T-helper 2 cell treated with Interferon-gamma antibody and Interleukin-4, amounts not matched to agents 100 ng/mL and 5 ng/mL, for 36 hours (primary cell): Measurements from ENCODE around the gene ITPR1. TPM values are rescaled to one million over a fixed set of nuclear protein-coding genes. Genes with fewer than 3 reads are reported as not detected.

Experiments used
- intact Hi-C: fragments of 100-400 bp; cut with micrococcal nuclease; formaldehyde crosslinking; loops from one replicate; pipeline ENCODE4 v1.15.1; 2023
- total RNA-seq: library from RNA; stranded (reverse); gene quantifications from 2 replicates; pipeline ENCODE4 v1.2.3, GENCODE V29; 2022

The ITPR1 gene
- total RNA-seq, 1 donor from 2014 or later, result 40.4 TPM

DNA sequence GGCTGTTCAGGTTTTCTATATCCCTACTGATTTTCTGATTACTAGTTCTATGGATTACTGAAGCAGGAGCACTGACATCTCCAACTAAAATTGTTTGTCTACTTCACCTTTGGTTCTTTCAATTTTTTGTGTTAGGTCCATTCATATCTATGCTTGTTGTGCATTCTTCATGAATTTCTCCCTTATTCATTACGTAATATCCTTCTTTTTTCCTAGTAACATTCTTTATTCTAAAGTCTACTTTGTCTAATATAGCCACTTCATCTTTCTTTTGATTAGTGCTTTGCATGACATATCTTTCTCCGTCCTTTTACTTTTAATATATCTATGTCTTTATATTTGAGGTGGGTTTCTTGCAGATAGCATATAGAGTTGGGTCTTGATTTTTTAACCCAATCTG lies 369.8 kb downstream of the ITPR1 start:
- intact Hi-C loops, result no loop called here

DNA sequence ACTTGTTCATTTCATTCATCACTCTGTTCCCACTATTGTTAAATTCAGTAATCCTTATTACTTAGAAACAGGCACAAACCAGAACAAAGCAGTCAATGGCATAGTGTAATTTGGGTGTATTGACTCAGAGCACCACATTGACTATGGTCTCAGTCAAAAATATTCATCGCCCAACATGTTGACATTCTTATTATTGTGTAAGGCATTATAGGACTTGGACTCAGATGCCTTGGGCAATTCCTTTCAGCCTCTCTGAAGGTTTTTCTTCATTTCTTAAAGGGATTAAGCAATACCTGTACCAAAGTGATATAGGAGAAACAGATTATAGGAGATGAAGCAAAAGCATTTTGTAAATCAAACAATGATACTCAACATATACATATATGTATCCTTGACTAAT lies 371.4 kb downstream of the ITPR1 start:
- intact Hi-C loops, result no loop called here

DNA sequence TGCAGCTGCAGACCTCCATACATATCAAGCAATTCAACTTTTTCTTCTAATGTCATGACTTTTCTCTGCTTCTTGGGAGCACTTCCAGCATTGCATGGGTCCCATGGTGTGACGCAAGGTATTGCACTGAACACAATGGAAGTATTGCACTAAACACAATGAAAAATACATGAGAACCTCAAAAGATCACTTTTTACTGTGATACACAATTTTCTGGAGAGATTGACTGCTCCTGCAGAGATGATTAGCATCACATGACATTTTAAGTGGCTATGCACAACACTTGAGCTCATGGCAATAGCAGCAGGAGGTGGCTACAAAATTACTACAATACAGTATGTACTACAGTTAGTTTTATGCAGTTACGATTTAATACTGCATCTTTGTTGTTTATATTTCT lies 372.6 kb downstream of the ITPR1 start:
- intact Hi-C loops, result no loop called here

DNA sequence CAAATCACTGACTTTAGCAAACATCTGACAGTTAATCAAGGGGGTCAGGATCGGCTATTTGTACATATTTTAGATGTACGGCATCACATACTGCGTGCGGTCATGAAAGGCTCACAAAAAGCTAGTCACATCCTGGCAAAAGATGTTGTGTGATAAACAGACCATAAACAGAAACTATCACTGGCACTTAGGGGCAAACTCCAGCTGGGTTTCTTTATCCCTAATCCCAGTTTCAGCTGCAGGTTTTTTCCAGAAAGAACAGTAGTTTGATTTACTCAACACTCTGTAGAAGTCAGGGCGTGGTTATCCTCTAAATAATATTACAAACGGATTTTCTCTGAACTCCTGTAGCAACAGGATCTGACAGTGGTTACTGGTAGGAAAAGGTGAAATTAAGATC lies 373.7 kb downstream of the ITPR1 start:
- intact Hi-C loops, result no loop called here

DNA sequence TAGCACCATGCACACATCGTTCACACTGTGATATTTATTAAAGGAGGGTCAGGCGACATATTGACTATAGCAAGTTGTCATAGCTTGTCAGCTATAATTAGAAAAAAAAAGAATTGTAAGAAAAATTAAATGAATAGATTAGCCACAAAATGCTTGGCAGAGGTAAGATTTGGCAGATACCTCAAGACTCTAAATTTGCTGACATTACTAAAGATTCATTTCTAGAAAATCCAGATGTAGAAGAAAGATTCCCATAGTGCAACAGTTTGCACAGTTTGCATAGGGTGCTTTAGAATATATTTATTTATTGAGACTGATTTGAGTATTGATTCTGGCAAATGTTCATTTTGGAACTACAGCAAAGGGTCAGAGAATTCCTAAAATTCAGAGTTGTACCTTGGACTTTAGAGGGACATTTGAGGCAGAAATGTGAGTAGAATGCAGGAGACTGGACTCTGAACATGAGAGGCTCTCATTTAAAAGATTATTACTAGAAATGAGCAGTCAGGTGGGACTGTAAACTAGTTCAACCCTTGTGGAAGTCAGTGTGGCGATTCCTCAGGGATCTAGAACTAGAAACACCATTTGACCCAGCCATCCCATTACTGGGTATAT lies 384.1 kb downstream of the ITPR1 start:
- intact Hi-C loops, result no loop called here

DNA sequence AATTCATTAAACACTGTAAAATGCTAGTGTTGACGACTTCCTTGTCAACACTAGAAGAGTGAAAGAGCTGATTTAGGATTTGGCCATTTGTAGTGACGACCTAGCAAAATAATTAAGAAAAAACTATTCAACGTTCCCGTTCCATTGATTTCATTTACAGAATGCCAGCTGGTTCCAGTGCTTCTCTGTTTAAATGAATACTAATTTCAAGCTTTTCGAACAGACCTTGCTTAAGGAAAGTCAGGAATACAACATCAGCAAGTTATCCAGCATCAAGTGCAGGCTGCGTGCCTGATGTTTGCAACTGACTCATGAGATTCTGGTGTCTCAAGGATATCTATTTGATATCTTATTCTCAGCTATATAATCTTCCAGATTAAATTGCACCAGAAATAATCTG lies 387.7 kb downstream of the ITPR1 start:
- intact Hi-C loops, result no loop called here

DNA sequence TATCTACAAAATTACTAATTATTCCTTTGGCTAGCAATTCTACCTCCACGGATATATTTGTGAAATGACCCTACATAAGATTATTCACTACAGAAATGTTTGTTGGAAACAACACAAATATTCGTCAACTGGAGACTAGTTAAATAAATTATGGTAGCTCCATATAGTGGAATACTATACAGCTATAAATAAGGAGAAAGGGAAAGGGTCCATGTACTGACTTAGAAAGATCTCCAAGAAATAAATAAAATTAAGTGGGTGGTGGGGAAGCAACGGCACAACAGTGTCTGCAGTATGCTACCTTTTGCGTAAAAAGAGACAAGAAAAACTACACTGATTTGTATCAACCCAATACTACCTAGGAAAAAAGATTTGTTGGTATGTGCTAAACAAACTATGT lies 389.4 kb downstream of the ITPR1 start:
- intact Hi-C loops, result no loop called here

DNA sequence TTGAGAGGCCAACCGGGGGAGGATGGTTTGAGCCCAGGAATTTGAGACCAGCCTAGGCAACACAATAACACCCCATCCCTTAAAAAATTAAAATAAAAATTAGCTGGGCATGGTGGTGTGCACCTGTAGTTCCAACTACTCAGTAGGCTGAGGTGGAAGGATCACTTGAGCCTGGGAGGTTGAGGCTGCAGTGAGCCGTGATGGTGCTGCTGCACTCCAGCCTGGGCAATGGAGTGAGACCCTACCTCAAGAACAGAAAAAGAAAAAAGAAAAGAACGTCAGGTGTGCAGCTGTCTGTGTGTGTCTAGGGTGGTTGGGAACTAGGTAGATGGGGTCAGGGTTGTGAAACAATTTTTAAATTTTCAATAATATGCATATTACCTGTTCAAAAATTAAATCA lies 389.9 kb downstream of the ITPR1 start:
- intact Hi-C loops, result no loop called here

DNA sequence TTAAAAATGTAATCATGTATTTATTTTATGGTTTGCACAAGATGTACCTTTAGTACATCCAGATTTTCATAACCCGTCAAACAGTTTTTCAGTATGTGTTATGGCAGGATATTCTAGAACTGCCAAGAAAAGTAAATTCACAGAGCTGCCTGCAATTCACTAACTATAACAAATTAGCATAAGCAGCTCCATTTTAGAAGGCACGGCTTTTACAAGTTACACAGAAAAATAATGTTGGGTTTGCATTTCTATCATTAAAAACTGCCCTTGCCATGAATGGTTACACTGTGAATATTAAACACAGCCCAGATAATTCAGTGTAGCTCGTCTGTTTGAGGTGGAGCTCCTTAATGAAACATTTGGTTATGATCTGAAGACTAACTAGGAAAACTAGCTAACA lies 391.7 kb downstream of the ITPR1 start:
- intact Hi-C loops, result no loop called here

DNA sequence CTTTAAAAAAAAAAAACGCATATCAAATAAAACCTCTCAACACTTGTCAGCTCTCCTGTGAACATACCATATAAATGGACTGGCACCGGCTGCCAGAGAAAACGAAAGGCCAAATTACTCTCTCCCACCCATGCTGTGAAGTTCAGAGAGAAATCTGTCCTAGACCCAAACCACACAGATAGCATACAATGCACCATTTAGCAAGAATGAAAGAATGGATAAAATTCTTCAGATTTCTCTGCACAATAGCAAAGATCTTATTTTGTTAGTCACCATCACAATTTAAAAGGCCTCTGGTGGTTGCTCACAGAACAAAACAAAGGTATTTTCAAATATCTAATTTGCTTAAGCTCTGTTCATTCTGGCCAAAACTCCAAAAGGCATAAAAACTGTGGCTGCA lies 392.2 kb downstream of the ITPR1 start:
- intact Hi-C loops, result no loop called here

DNA sequence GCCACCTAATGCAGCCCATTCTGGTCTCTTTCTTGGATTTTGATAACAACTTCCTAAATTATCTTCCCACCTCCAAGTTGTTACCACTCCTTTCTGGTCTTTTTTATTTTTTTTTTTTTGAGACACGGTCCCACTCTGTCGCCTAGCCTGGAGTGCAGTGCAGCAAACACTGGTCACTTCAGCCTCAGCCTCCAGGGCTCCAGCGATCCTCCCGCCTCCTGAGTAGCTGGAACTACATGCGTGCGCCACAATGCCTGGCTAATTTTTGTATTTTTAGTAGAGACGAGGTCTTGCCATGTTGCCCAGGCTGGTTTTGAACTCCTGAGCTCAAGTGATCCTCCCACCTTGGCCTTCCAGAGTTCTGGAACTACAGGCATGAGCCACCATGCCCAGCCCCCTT lies 393.3 kb downstream of the ITPR1 start:
- intact Hi-C loops, result no loop called here

DNA sequence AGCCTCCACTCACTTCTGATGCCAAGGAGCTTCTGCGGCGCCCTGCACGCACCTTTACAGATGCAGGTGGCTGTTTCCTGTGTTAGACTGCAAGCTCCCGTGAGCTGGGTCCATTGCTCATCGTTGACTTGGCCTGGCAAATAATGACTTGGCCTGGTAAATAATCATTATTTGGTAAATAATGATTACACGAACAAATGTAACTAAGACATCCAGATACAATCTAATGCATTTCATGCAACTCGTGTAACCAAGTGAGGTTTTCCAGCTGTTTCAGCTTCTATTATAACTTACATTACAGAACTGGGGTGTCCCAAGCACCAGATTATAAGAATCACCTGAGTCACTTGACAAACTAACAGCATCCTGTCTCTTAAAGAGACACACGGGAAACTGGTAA lies 394.0 kb downstream of the ITPR1 start:
- intact Hi-C loops, result no loop called here

DNA sequence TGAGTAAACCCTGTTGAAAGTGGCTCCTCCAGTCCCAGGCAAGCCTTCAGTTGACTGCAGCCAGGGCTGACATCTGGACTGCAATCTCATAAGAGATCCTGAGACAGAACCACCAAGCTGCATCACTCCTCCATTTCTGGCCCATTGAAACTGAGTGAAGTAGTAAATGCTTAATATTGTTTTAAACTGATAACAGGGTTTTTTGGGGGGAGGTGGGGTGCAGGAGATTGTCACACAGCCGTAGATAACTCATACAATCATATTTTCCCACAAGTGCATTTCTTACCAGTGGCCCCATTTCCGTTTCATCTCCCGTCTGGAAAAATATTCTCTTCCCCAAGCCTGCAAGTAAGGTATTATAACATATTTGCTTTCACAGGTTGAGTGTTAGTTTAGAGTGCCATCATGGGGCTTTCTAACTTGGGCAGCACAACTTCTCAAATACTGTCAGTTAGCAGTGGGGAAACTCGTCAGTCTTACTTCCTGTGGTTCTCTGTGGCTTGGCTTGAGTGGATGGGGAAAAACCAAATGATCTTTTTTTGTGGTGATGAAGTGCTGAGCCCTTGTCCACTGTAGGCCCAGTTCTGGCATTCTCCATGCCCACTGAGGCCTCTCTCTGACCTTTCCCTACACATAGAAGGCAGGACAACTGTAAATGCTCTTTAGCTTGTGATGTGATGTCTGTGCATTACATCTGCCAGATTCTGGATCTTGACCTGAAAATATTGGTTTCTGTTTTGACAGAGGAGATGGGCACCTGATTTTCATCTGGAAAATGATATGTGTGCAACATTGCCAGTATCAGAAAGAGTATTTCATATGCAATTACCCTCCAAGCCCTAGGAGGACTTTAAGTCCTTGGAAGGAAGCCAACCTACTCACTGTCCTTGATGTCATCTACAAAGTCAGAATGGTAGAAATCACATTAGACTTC lies 396.0 kb downstream of the ITPR1 start:
- intact Hi-C loops, result loop anchor here (1.0 to 2.0 kb wide), 5 partner anchors 9 to 88 kb away; no protein-coding TSS in a partner anchor

DNA sequence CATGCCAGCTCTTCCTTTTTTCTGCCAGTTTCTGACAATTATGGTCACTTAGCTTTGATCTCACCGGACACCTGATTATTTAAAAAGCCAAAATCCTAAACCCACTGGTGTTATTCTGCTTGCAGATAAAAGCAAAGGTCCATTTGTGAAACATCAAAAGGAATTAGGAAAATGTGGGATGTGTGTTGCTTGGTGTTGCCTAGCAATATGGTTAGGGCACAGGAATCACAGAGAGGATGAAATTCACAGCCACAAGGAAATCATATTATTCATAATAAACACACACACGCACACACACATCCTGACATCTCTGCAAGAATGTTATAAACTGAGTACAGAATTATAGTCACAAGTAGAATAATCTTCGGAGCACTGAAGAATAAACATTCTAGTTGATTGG lies 396.7 kb downstream of the ITPR1 start:
- intact Hi-C loops, result loop anchor here (1.0 to 2.0 kb wide), 5 partner anchors 8 to 87 kb away; no protein-coding TSS in a partner anchor

DNA sequence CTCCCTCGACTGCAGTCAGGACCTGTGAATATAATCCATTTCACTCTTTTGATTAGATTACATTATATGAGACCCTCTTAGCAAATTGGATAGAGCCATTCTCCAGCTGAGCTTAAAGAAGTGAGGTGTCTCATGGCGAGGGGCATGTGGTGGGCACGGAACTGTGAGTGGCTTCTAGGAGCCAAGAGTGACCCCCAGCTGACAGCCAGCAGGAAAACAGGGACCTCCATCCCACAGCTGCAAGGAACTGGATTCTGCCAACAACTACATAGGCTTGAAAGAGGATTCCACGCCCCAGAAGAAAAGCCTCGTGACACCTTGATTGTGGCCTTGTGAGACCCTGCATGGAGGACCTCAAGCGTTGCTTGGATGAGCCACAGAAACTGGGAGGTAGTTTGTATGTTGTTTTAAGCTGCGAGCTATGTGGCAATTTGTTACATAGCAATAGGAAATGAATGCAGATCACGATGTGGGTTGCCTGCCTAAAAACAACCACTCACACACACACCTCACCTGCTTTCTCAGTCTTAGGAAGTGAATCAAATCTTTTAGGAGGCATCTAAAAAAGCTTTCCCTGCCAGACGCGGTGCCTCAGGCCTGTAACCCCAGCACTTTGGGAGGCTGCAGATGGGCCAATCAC lies 401.9 kb downstream of the ITPR1 start:
- intact Hi-C loops, result loop anchor here (5.0 kb wide), 2 partner anchors 42 to 162 kb away; no protein-coding TSS in a partner anchor

DNA sequence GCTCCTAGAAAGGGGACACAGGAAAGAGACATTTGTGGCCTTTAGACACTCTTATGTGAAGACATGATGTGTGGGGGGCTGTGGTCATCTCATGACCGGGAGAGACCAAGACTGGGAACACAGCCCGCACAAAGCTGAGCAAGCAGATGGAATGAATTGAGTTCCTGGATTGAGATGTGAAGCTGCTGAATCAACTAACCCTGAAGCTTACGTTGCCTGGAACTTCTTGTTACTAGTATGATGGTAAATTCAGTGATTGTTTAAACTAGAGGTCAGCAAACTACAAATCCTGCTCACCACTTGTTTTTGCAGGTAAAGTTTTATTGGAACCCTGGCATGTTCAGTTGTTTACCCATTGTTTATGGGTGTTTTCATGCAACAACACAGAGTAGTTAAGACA lies 402.7 kb downstream of the ITPR1 start:
- intact Hi-C loops, result loop anchor here (5.0 kb wide), 2 partner anchors 41 to 161 kb away; no protein-coding TSS in a partner anchor

Other genes with a start within 250 kb of the ITPR1 start
- 11.9 and 12.3 TPM in 2 replicates for gene SETMAR, start 190.0 kb upstream of the ITPR1 start, total RNA-seq
- 7.1 and 7.3 TPM in 2 replicates for gene SUMF1, start 26.1 kb upstream of the ITPR1 start, total RNA-seq